Measurements from ENCODE around the gene METTL25B. TPM values are rescaled to one million over a fixed set of nuclear protein-coding genes. Genes with fewer than 3 reads are reported as not detected.

METTL25B gene
- total RNA-seq, 1 donor from 2014 or later: 13.0 TPM

DNA sequence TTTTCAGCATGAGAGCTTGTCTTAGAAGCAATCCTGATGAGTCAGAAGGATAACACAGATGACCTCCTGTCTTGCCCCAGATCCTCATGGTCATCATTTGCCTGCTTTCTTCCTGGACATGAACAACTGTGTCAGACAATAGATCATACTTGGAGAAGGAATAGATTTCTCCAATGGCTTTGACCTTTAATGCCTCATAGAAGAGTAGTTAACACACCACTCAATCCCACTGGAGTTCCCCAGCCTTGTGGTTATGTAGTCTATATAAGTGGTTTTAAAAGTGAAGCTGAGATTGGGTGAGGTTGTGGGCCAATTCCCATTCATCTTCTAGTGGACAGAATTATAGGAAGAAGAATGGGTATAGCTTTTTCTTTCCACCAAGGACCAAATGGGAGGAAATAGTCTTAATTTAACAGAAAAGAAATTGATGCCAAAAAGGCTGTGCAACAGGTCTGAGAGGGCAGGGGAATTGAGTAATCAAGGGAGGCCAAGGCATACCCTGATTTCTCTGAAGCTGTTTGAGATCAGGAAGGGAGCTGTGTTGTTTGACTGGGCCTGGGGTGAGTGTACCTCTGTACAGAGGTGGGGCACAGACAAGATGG lies 53.4 kb downstream of the METTL25B start:
- Histone ChIP-seq H3K27me3 (ENCODE audit: control insufficient read depth, insufficient read depth, low read length) (no peaks in the 10 kb centered on the region), H3K36me3 (ENCODE audit: control insufficient read depth, insufficient read depth, low read length) (no peaks in the 10 kb centered on the region), H3K4me3 (ENCODE audit: low read depth, low read length) (no peak overlapping the region)
- peak; percentile 42 for DNase-seq (ENCODE audit: low read depth)
- TF ChIP-seq, protein P1, sequence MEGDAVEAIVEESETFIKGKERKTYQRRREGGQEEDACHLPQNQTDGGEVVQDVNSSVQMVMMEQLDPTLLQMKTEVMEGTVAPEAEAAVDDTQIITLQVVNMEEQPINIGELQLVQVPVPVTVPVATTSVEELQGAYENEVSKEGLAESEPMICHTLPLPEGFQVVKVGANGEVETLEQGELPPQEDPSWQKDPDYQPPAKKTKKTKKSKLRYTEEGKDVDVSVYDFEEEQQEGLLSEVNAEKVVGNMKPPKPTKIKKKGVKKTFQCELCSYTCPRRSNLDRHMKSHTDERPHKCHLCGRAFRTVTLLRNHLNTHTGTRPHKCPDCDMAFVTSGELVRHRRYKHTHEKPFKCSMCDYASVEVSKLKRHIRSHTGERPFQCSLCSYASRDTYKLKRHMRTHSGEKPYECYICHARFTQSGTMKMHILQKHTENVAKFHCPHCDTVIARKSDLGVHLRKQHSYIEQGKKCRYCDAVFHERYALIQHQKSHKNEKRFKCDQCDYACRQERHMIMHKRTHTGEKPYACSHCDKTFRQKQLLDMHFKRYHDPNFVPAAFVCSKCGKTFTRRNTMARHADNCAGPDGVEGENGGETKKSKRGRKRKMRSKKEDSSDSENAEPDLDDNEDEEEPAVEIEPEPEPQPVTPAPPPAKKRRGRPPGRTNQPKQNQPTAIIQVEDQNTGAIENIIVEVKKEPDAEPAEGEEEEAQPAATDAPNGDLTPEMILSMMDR (IDR thresholded peaks at IDR 0.05; ENCODE audit: insufficient read depth, low read length, poor library complexity, severe bottlenecking): no peak

DNA sequence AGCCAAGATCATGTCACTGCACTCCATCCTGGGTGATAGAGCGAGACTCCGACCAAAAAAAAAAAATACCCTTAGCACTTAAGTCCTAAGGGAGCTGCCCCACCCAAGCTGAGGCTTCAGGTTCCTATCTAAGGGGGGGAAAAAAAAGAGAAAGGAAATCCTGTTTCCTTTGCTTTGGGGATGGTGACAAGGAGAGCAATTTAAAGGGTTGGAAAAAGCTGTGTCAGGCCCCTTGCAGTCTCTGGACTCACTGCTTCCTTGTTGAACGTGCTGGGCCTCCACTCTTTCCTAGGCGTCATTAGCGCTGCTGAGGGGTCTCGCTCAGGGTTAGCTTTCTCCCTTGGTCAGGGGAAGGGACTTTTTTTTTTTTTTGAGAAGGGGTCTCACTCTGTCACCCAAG lies 57.2 kb downstream of the METTL25B start:
- no peak for DNase-seq (ENCODE audit: low read depth)
- no peaks in the 10 kb centered on the region for H3K27me3 ChIP-seq (ENCODE audit: control insufficient read depth, insufficient read depth, low read length)
- TF ChIP-seq, protein P1 (IDR thresholded peaks at IDR 0.05; ENCODE audit: insufficient read depth, low read length, poor library complexity, severe bottlenecking): no peak
- no peaks in the 10 kb centered on the region for H3K36me3 ChIP-seq (ENCODE audit: control insufficient read depth, insufficient read depth, low read length)
- no peak overlapping the region for H3K4me3 ChIP-seq (ENCODE audit: low read depth, low read length)

Other genes starting within 250 kb of the METTL25B start
- gene MEF2D, start 227.7 kb upstream of the METTL25B start, total RNA-seq: 16.6 and 22.0 TPM in 2 replicates
- gene IQGAP3, start 155.9 kb upstream of the METTL25B start, total RNA-seq: 8.0 and 9.4 TPM in 2 replicates
- not detected in 2 replicates for gene TTC24, start 148.7 kb upstream of the METTL25B start, total RNA-seq
- gene NAXE, start 136.7 kb upstream of the METTL25B start, total RNA-seq: 83.8 and 115 TPM in 2 replicates
- gene GPATCH4, start 127.0 kb upstream of the METTL25B start, total RNA-seq: 19.1 and 21.8 TPM in 2 replicates
- gene HAPLN2, start 109.1 kb upstream of the METTL25B start, total RNA-seq: not detected in 2 replicates
- 0.14 and 0.17 TPM in 2 replicates for gene BCAN, start 86.4 kb upstream of the METTL25B start, total RNA-seq
- gene NES, start 51.1 kb upstream of the METTL25B start, total RNA-seq: 66.3 and 76.8 TPM in 2 replicates
- gene CRABP2, start 22.9 kb upstream of the METTL25B start, total RNA-seq: 24.5 and 29.5 TPM in 2 replicates
- 17.7 and 25.1 TPM in 2 replicates for gene ISG20L2, start 297 bp downstream of the METTL25B start, total RNA-seq
- gene MRPL24, start 12.6 kb downstream of the METTL25B start, total RNA-seq: 42.5 and 62.2 TPM in 2 replicates
- gene HDGF, start 23.2 kb downstream of the METTL25B start, total RNA-seq: 271 and 296 TPM in 2 replicates
- gene PRCC, start 39.1 kb downstream of the METTL25B start, total RNA-seq: 56.0 and 59.3 TPM in 2 replicates
- 2.3 and 4.9 TPM in 2 replicates for gene SH2D2A, start 88.4 kb downstream of the METTL25B start, total RNA-seq
- gene INSRR, start 130.6 kb downstream of the METTL25B start, total RNA-seq: not detected in 2 replicates
- not detected in 2 replicates for gene NTRK1, start 132.4 kb downstream of the METTL25B start, total RNA-seq
- 10.3 and 17.1 TPM in 2 replicates for gene PEAR1, start 165.2 kb downstream of the METTL25B start, total RNA-seq
- gene LRRC71, start 192.2 kb downstream of the METTL25B start, total RNA-seq: not detected in 2 replicates